Liver (tissue), 9 donors: ENCODE data around the gene ZNF827. TPM values are rescaled to one million over a fixed set of nuclear protein-coding genes. Genes with fewer than 3 reads are reported as not detected.

Experiments used
- DNase-seq: peaks from one replicate; pipeline ENCODE4 v3.0.0-alpha.2; 2017; ENCODE audit warnings: low spot score
- H3K27ac ChIP-seq, 2 donors: one replicate each; pipeline ENCODE4 v1.7.0; 2013; ENCODE audit warnings: inconsistent platforms in 2 of 2, low read length in 2 of 2, control low read depth in 1 of 2, low read depth in 1 of 2, mild to moderate bottlenecking in 1 of 2
- H3K27me3 ChIP-seq, 4 donors: one replicate each; pipeline versions ENCODE4 v1.6.1 to v1.7.0; 2013; ENCODE audit warnings: low read length in 3 of 4, inconsistent platforms in 1 of 4, mild to moderate bottlenecking in 1 of 4, moderate library complexity in 1 of 4; ENCODE audit not compliant: control insufficient read depth in 4 of 4, insufficient read depth in 4 of 4
- H3K36me3 ChIP-seq, 4 donors: one replicate each; pipeline versions ENCODE4 v1.6.1 to v1.7.0; 2013; ENCODE audit warnings: low read length in 3 of 4, mild to moderate bottlenecking in 3 of 4, low read depth in 1 of 4, moderate library complexity in 1 of 4; ENCODE audit not compliant: control insufficient read depth in 4 of 4, insufficient read depth in 3 of 4
- H3K4me1 ChIP-seq, 4 donors: one replicate each; pipeline versions ENCODE4 v1.6.1 to v1.7.0; 2013; ENCODE audit warnings: low read length in 3 of 4, mild to moderate bottlenecking in 3 of 4, moderate library complexity in 1 of 4; ENCODE audit not compliant: control insufficient read depth in 4 of 4, insufficient read depth in 4 of 4
- H3K4me3 ChIP-seq, 3 donors: one replicate each; pipeline versions ENCODE4 v1.6.1 to v1.7.0; 2013; ENCODE audit warnings: low read length in 3 of 3, control low read depth in 1 of 3, low read depth in 1 of 3, mild to moderate bottlenecking in 1 of 3
- H3K9ac ChIP-seq, 2 donors: one replicate each; pipeline ENCODE4 v1.7.0; 2013; ENCODE audit warnings: low read length in 2 of 2, mild to moderate bottlenecking in 2 of 2, moderate library complexity in 2 of 2, control low read depth in 1 of 2, low read depth in 1 of 2
- H3K9me3 ChIP-seq, 4 donors: one replicate each; pipeline versions ENCODE4 v1.6.1 to v1.7.0; 2013; ENCODE audit warnings: low read length in 3 of 4; ENCODE audit not compliant: control insufficient read depth in 4 of 4
- ATF3 ChIP-seq: IDR thresholded peaks from 2 replicates; pipeline ENCODE4 v1.6.1; 2016; ENCODE audit warnings: antibody characterized with exemption
- FOXA2 ChIP-seq: IDR thresholded peaks from 2 replicates; pipeline ENCODE4 v1.6.1; 2016; ENCODE audit warnings: antibody characterized with exemption
- HNF4A ChIP-seq, 2 donors: conservative IDR thresholded peaks; 2 replicates each; pipeline ENCODE4 v1.6.1; 2016; ENCODE audit warnings: antibody characterized with exemption in 2 of 2, mild to moderate bottlenecking in 2 of 2
- HNF4G ChIP-seq: IDR thresholded peaks from 2 replicates; pipeline ENCODE4 v1.6.1; 2016; ENCODE audit warnings: antibody characterized with exemption
- JUND ChIP-seq, 2 donors: IDR thresholded peaks; 2 replicates each; pipeline ENCODE4 v1.6.1; 2016; ENCODE audit warnings: antibody characterized with exemption in 2 of 2
- NR2F2 ChIP-seq: IDR thresholded peaks from 2 replicates; pipeline ENCODE4 v1.6.1; 2016; ENCODE audit warnings: antibody characterized with exemption
- RAD21 ChIP-seq, 2 donors: IDR thresholded peaks; 2 replicates each; pipeline ENCODE4 v1.6.1; 2016; ENCODE audit warnings: antibody characterized with exemption in 2 of 2, mild to moderate bottlenecking in 2 of 2
- REST ChIP-seq: IDR thresholded peaks from 2 replicates; pipeline ENCODE4 v1.6.1; 2016; ENCODE audit warnings: antibody characterized with exemption, mild to moderate bottlenecking
- RXRA ChIP-seq, 2 donors: IDR thresholded peaks; 2 replicates each; pipeline ENCODE4 v1.6.1; 2017 to 2018; ENCODE audit warnings: antibody characterized with exemption in 2 of 2, mild to moderate bottlenecking in 1 of 2
- SP1 ChIP-seq: IDR thresholded peaks from 2 replicates; pipeline ENCODE4 v1.6.1; 2018; ENCODE audit warnings: antibody characterized with exemption, mild to moderate bottlenecking
- TAF1 ChIP-seq: conservative IDR thresholded peaks from 2 replicates; pipeline ENCODE4 v1.6.1; 2016; ENCODE audit warnings: antibody characterized with exemption, mild to moderate bottlenecking
- YY1 ChIP-seq: IDR thresholded peaks from 2 replicates; pipeline ENCODE4 v1.6.1; 2016; ENCODE audit warnings: antibody characterized with exemption, mild to moderate bottlenecking
- WGBS: extraction: QIAGEN DNeasy Blood & Tissue Kit; methylation state at CpG from one replicate; pipeline ENCODE4 v1.1.7; 2013; 5-methylcytosine and 5-hydroxymethylcytosine counted together
- polyA plus RNA-seq, 2 donors: library from polyadenylated mRNA; stranded (reverse) in 1 of 2; unstranded in 1 of 2; fragments of 200-250 nt in 1 of 2; fragments of >200 nt in 1 of 2; fragmentation: Nextera tagmentation in 1 of 2; extraction: Ambion mirVana in 1 of 2; gene quantifications; one replicate each; pipeline versions ENCODE4 v1.2.1 to v1.2.3, GENCODE V29; 2013 to 2015
- total RNA-seq, 2 donors: library from RNA; depleted of rRNA; stranded (reverse); fragments of >200 nt; gene quantifications; one replicate each; pipeline ENCODE4 v1.2.3, GENCODE V29; 2014
- TF ChIP-seq, protein P1 (sequence below): fragments of 150-350 bp; IDR thresholded peaks from 2 replicates; pipeline ENCODE4 v1.5.1; 2017; ENCODE audit warnings: improper control_type of control experiment, low read depth, low read length; ENCODE audit not compliant: missing input control
- TF ChIP-seq, protein P2 (sequence below): IDR thresholded peaks from 2 replicates; pipeline ENCODE4 v1.6.1; 2016; ENCODE audit warnings: antibody characterized with exemption
- donor health status: healthy.
- donor health status: healthy.
- donor health status: healthy.
- donor health status: healthy.
- donor health status: healthy.

Gene ZNF827
- total and polyA plus RNA-seq, 4 donors: 0.46 to 2.9 (median 1.2) TPM

DNA sequence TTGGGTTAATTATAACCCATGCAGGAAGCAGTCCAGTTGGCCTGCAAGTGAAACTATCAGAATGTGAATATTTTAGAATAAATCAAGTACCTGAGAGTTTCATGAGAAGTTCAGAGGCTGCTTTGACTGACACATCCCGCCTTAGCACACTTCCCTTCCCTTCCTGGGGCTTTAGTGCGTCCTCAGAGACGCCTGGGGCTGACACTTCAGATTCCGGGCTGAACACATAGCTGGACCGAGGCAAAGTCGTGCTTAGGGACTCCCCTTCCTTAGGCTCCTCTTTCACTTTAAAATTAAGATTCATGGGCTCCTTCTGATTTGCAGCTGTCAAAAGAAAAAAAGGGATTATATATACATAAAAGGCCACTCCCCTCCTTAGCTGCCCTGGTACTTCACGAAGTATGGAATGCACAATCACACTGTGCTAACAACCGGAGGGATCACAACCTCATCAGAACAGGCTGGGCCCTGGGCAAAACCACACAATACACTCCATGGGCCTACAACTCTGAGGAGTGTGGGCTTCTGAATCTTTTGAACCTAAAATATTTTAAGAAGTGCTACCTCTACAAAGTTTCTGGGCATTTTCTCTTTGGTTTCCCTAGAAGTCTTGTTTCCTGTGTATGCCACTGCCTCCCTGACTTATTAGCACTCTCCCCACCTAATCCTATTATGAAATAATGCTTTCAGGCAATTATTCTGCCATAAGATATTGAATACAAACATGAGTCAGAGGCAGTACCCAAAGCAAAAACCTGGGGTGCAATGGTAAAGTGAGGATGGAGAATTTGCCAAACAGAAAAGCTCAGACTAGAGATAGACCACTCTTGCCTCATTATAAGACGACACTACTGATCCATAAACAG is 68.2 kb downstream of the ZNF827 start:
- no peak overlapping the region for H3K9ac ChIP-seq
- no peaks in the 10 kb centered on the region for H3K9me3 ChIP-seq
- no peaks in the 10 kb centered on the region for H3K4me1 ChIP-seq
- no peaks in the 10 kb centered on the region for H3K36me3 ChIP-seq
- no peak for TF ChIP-seq TAF1
- no peak for TF ChIP-seq HNF4G
- no peak for TF ChIP-seq HNF4A (conservative IDR thresholded peaks at IDR 0.05)
- no peak for TF ChIP-seq SP1
- no peak for TF ChIP-seq JUND (IDR thresholded peaks at IDR 0.05)
- TF ChIP-seq RXRA (IDR thresholded peaks at IDR 0.05): no peak
- TF ChIP-seq YY1: no peak
- TF ChIP-seq NR2F2: no peak
- TF ChIP-seq, protein P1, sequence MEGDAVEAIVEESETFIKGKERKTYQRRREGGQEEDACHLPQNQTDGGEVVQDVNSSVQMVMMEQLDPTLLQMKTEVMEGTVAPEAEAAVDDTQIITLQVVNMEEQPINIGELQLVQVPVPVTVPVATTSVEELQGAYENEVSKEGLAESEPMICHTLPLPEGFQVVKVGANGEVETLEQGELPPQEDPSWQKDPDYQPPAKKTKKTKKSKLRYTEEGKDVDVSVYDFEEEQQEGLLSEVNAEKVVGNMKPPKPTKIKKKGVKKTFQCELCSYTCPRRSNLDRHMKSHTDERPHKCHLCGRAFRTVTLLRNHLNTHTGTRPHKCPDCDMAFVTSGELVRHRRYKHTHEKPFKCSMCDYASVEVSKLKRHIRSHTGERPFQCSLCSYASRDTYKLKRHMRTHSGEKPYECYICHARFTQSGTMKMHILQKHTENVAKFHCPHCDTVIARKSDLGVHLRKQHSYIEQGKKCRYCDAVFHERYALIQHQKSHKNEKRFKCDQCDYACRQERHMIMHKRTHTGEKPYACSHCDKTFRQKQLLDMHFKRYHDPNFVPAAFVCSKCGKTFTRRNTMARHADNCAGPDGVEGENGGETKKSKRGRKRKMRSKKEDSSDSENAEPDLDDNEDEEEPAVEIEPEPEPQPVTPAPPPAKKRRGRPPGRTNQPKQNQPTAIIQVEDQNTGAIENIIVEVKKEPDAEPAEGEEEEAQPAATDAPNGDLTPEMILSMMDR: no peak
- no peak for TF ChIP-seq REST
- TF ChIP-seq, protein P2, sequence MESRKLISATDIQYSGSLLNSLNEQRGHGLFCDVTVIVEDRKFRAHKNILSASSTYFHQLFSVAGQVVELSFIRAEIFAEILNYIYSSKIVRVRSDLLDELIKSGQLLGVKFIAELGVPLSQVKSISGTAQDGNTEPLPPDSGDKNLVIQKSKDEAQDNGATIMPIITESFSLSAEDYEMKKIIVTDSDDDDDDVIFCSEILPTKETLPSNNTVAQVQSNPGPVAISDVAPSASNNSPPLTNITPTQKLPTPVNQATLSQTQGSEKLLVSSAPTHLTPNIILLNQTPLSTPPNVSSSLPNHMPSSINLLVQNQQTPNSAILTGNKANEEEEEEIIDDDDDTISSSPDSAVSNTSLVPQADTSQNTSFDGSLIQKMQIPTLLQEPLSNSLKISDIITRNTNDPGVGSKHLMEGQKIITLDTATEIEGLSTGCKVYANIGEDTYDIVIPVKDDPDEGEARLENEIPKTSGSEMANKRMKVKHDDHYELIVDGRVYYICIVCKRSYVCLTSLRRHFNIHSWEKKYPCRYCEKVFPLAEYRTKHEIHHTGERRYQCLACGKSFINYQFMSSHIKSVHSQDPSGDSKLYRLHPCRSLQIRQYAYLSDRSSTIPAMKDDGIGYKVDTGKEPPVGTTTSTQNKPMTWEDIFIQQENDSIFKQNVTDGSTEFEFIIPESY: no peak
- TF ChIP-seq FOXA2: no peak
- no peak overlapping the region for H3K27ac ChIP-seq
- no peak overlapping the region for H3K4me3 ChIP-seq
- H3K27me3 ChIP-seq: no peaks in the 10 kb centered on the region
- 88% methylated on average over 9 of the region's 9 CpGs for WGBS
- DNase-seq: no peak

DNA sequence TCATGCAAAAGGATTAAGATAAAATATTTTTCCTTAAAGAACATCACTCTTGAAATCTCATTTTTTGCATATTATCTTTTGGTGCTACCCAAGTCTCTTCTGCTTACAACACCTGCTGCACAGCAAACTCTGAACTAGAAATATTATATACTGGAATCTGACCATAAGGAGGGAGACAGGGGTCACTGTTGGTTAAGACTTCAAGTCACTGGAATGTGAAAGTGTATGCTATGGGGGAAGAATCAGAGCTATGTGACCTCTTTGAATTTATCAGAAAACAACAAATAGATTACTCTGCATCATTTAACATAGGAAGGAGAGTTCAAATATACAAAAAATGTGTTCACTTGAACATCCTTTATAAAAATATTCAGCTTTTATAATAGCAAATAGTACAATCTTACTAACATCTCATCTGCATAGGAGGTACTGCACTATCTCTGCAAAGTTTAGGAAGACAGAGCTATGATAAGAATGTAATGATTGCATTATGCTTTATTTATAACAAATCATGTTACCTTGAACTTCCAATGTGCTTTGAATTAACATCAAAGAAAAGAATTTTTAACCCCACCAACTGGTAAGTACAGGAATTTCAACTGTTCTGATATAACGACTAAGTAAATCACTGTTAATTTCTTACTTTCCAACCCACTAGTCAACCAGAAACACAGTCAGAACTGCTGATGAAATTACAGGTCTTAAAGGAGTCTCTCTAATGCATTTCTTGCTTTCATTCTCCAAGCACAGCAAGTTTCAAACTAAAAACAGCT is 69.8 kb downstream of the ZNF827 start:
- TF ChIP-seq, protein P2: no peak
- TF ChIP-seq RAD21 (IDR thresholded peaks at IDR 0.05) (peak in 1 of 2 donors; percentile 29), ATF3 (no peak)
- DNase-seq: no peak
- 27% methylated on average over 1 of the region's 1 CpG for WGBS

More for the DNA sequence above, 69.8 kb downstream of the ZNF827 start:
- H3K4me3 ChIP-seq: no peak overlapping the region
- no peaks in the 10 kb centered on the region for H3K36me3 ChIP-seq
- no peaks in the 10 kb centered on the region for H3K4me1 ChIP-seq
- no peaks in the 10 kb centered on the region for H3K9me3 ChIP-seq
- H3K27me3 ChIP-seq: no peaks in the 10 kb centered on the region
- no peak overlapping the region for H3K27ac ChIP-seq
- H3K9ac ChIP-seq: no peak overlapping the region
